GM19395 (cell line): Measurements from ENCODE around the gene SLC12A8.

Source experiments
- ATAC-seq: cut with Tn5 transposase; IDR thresholded peaks from one replicate; pipeline ENCODE4 v1.9.1; 2021; ENCODE audit warnings: mild to moderate bottlenecking, moderate library complexity; ENCODE audit not compliant: unreplicated experiment

The SLC12A8 gene

DNA sequence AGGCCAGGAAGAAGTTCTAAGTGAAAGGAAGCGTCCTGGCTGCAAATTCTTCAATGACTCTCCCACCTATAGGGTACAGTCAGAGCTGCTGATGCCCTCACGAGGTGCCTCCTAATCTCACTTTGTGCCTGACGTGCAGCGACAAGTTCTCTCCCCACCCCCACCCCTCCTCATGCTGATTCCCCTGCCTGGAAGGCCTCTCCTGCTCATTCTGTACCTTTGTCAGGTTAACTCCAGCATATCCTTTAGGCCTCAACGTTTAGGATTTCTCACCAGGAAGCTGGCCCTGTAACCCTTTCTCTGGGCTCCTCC, 25.0 kb downstream of the SLC12A8 start:
- no peak for ATAC-seq

GRCh38 chr3:125186800-125187598, 25.5 kb downstream of the SLC12A8 start:
- no peak for ATAC-seq

- peak; percentile 82 for ATAC-seq
These were observed 26.2 kb downstream of the SLC12A8 start for GRCh38 chr3:125186261-125186787.

- ATAC-seq, result peak; percentile 20
These were observed 26.7 kb downstream of the SLC12A8 start for GRCh38 chr3:125185805-125186204.

DNA sequence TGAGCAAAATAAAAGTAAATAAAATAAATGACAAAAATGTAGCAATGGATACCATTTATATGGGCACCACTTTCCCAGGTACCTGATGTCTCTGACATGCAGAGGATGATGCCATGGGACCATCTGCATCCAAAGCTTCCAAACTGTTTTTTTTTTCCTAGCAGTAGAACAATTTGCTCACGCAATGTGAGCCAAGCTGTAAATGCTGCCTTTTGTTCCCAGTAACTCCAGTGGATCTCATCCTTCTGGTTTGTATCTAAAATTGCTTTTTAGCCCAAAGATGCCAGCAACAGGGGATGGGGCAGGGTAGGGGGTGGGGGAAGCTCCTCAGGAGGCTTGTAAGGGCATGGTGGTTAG, 32.7 kb downstream of the SLC12A8 start:
- ATAC-seq, result no peak

DNA sequence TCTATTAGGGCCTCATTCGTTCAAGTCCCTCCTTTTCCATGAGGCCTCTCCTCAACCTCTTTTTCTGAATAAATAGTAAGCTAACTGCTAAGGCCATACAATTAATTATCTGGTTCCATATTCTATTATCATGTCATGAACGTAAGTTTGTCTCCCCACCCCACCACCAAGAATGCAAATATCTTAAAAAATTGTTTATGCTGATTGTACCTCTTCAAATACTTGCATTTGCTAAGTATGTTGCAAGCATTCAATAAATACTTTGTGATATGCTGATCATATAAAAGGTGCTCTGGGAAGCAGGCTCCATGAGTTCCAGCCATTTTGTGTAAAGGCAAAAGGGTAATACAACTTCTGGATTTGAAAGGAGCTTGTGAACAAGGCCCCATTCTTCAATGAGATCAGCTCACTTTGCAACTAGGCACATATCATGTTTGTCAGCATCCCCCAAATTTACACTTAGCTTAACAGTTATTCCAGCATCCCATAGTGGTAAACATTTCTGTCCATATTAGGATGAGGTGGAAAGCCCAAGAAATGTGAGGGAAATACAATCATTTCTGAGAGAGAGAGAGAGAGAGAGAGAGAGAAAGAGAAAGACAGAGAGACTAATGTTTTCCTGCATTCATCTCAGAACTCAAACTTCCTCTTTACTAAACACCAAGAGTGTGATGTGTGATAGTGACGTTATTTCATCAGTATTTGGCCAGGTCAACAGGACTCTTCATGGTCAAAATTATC, 33.2 kb downstream of the SLC12A8 start:
- peak; percentile 66 for ATAC-seq

DNA sequence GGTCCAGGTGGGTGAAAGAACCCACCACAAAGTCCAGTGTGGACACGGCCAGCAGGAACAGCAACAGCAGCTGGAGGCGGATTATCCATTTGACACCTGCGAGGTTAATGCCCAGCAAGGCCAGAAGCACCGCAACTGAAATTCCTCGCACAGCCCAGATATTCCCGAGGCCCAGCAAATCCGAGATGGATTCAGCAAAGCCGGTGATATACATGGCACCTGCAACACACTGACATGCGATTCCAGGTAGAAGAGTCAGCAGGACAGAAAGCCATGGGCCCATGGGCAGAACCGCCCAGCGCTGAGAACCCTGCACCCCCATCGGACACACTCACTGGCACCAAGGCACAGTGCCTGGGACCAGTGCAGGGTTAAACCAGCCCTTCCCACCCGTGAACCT, 34.8 kb downstream of the SLC12A8 start:
- ATAC-seq, result no peak

DNA sequence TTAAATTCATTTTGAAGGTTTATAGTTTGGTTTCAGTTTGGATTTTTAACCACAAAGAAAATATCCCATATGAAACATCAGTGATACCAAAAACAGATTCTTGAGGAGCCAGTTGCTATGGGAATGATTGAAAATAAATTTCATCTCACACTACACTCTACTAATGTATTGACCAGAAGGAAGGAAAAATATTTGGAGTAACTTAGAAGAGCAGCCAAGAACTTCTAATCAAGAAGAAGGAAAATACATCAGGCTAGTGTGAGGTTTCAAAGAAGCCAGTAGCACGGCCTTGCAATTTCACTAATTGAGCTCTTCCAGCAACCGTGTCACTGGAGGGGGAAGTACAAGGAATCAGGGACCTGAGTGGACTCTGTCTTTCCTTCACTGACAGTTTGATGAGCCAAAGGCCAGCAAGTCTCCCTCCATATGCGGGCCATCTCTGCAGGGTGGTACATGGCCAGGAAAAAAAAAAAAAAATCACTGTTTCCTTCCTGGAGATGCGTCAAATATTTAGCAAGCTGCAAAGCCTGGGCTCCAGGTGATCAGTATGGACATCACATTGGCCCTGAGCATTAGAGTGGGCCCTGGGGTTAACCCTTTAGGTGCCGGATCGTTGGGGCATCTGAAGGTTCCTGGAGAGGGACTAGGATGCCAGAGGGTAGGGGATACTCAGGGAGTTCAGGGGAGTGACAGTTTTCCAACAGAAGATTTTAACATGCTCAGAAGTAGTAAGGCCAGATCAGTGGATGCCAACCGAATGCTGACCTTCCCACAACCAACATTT, 37.1 kb downstream of the SLC12A8 start:
- ATAC-seq, result no peak

- ATAC-seq, result no peak
These were observed 40.2 kb downstream of the SLC12A8 start for GRCh38 chr3:125172346-125172745.

DNA sequence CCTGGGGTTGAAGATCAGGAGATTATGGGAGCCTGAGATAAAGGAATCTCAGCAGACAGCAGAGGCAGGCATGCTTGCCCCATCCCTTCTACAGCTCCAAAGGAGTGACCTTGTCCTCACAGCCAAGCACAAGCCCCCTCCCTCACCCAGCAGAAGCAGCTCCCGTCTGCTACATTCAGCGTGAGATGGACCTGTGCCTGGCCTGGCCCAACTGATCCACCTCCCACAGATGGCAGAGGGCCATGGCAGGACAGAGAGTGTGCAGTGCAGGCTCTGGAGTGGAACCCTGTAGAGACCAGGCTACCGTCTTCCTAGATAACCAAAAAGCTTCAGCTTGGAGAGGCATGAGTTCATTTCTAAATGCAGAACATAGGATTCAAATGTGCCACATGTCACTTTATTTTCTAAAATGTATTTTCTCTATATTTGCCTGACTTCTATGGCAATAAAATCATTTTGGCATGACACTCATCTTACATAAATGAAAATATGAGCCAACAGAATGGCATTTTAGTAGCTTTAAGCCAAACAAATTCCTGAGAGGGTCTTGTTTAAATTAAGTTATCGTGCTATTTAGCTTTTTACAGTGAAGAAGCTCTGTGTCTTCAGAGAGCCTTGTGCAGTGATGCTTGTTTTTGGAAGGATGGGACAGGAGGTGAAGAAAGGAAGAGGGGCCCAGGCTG, 43.7 kb downstream of the SLC12A8 start:
- ATAC-seq, result no peak

DNA sequence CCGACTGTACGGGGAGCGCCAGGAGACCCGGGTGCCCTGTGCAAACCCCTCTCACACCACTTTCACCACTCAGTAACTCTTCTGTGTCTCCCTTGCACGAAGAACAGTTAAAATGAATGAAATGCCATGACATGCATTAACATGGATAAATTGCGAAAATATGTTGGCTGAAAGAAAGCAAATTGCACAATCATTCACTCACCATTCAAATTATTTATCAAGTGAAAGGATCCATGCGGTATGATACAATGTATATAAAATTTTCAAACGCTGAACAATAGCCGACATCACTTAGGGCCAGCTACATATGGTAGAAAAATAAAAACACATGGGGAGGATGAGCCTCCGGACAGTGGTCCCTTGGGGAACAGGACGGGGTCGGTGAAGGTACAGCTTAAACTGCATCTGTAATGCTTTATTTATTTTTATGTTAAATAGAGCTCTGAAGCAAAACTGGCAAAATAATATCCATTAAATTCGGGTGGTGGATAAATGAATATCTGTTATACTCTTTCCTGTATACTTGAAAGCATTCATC, 45.9 kb downstream of the SLC12A8 start:
- ATAC-seq, result no peak

DNA sequence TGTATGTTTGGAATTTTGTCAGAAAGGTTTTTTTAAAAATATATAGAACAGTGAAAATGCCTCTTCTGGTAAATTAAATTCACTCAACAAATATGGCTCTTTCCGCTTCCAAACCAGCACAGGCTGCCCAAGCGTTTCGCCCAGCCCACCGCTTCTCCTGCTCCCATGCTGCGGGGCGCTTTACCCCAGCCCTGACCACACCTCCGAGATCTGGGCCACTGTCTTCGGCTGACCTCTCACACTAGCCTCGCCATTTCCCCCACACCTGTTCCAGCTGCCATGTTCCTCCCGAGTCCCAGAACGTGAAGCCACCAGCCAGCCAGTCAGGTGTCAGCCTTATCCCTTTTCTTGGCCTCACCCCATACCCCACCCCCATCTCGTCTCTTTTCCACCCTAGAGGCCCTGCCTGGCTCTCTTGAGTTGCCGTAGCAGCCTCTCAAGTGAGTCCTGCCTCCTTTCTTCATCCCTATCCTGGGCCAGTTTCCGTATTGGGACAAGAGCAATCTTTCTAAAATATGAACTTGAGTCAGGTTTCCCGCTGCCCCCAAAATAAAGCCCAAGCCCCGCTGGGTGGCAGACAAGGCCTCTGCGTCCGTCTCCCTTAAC, 46.5 kb downstream of the SLC12A8 start:
- no peak for ATAC-seq

DNA sequence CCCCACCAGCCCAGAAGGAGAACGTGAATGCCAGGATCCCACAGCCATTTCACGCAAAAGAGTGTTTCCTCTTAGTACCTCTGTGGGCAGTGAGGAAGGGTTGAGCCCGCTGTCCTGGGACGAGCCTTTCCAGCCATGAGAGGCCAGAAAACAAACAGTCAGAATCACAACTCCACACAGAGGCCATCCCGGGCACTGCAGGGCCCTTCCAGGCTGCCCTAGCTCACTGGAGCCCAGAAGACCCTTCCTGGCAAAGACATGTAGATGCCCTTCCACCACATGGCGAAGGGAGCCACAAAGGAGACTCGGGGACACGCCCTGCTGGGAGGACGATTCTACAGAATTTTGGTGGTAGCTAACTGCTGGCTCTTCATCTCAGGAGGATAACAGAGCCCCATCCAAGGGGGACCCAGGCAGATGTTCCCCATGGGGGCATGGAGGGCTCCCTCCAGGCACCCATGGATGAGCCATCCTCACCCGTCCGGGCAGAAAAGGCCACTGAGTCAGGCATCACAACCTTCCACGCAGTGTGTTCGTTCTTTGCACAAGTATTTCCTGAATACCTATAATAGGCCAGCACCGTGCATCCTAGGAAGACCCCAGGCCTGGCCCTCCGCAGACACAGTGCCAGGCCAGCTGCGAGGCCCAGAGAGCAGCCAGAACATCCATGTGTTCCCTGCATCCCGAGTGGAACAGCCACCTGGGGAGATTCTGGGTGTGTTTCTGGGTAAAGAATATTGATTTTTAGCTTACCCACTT, 47.2 kb downstream of the SLC12A8 start:
- ATAC-seq, result no peak

DNA sequence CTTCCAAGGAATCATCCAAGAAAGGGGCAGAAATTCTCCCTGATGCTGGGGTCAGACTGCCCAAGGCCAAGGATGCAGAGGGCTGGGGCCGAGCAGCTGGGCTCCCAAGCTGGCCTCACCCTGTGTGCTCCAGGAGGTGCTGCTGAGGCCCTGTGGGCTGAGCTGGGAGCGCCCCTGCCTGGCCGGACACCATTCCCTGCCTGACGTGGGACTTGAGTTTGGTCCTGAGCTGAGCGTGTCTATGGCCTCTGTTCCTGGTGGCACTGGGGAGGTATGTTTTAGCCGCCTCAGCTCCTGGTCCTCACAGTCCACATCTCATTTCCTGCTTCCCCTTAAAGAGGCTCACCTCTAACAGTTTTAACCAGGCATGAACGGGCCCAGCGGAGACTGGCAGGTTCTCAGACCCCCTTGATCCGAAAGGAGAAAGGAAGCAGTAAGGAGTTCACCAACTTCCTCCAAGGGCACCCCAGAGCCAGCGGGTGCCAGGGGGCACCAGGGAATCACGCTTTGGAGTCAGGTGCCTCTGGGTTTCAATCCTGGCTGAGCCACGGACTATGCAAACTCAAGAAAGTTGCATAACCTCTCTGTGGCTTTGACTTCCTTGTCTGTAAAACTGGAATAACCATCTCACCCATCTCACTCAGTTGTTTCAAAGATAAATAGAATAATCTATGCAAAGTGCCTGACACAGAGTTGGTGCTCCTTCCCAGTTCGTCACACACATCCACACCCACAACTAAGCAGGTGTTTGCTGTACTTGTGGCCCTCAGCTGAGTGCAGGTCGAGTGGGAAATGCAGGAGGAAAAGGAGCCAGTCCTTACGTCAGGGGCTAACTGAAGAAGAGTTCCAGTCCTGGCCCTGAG, 48.6 kb downstream of the SLC12A8 start:
- ATAC-seq, result peak; percentile 70

- no peak for ATAC-seq
These were observed 50.8 kb downstream of the SLC12A8 start for GRCh38 chr3:125161607-125162219.

- no peak for ATAC-seq
These were observed 51.8 kb downstream of the SLC12A8 start for GRCh38 chr3:125160606-125161371.

DNA sequence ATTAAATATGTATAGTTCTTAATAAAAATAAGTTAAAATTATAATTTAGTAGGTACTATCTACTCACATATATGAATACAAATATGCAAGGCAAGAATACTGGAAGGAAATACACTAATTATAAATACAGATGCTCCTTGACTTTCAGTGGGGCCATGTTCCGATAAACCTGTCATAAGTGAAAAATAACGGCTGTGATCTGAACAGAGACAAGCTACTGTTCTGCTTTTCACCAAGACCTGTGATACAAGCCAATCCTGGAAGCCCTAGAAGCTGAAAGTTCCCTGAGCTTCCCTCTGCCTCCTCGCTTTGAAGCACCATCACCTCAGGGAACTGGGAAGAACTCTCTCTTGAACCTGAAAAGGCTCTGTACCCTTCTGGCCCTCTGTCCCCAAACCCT, 55.4 kb downstream of the SLC12A8 start:
- ATAC-seq, result no peak
